Amniotic epithelial cell (primary cell): Measurements from ENCODE around the gene SCN8A.
"Not testable (repeated sequence)": the region's sequence is repeated elsewhere in the genome, so short reads cannot be mapped to it uniquely, and the experiment has no call there.

Experiments used
- DNase-seq: peaks from one replicate; pipeline ENCODE4 v3.0.0-alpha.2; 2010; ENCODE audit warnings: low read depth

Gene SCN8A

GRCh38 chr12:51591016-51591901 lies at the start of gene SCN8A:
Gene SCN8A, plus strand, starts transcription at chr12:51591233. Its CDS starts 71,585 bp downstream, at chr12:51662818.
- peak; percentile 22 for DNase-seq

GRCh38 chr12:51546097-51546496 lies 44.9 kb upstream of the SCN8A start:
- no peak for DNase-seq

GRCh38 chr12:51547606-51548005 lies 43.4 kb upstream of the SCN8A start:
- DNase-seq: no peak

GRCh38 chr12:51548241-51548640 lies 42.8 kb upstream of the SCN8A start:
- no peak for DNase-seq

GRCh38 chr12:51549637-51550036 lies 41.4 kb upstream of the SCN8A start:
- no peak for DNase-seq

- not testable (repeated sequence) for DNase-seq
Observed at GRCh38 chr12:51568271-51569032, 22.6 kb upstream of the SCN8A start.

- DNase-seq: no peak
Observed at GRCh38 chr12:51579321-51579850, 11.6 kb upstream of the SCN8A start.

- DNase-seq: no peak
Observed at GRCh38 chr12:51589060-51589459, 2.0 kb upstream of the SCN8A start.

- no peak for DNase-seq
Observed at GRCh38 chr12:51589557-51590176, 1.4 kb upstream of the SCN8A start.

- DNase-seq: peak; percentile 48
Observed at GRCh38 chr12:51590347-51591015, 552 bp upstream of the SCN8A start.

- DNase-seq: peak; percentile 63
Observed at GRCh38 chr12:51592034-51592705, 1.1 kb downstream of the SCN8A start.

- DNase-seq: no peak
Observed at GRCh38 chr12:51593021-51593420, 2.0 kb downstream of the SCN8A start.

GRCh38 chr12:51593539-51593938 lies 2.5 kb downstream of the SCN8A start:
- DNase-seq: peak; percentile 73

- DNase-seq: no peak
Observed at GRCh38 chr12:51598156-51598555, 7.1 kb downstream of the SCN8A start.

GRCh38 chr12:51600721-51601120 lies 9.7 kb downstream of the SCN8A start:
- no peak for DNase-seq

- no peak for DNase-seq
Observed at GRCh38 chr12:51601241-51601640, 10.2 kb downstream of the SCN8A start.

- not testable (repeated sequence) for DNase-seq
Observed at GRCh38 chr12:51605896-51606295, 14.9 kb downstream of the SCN8A start.

- DNase-seq: not testable (repeated sequence)
Observed at GRCh38 chr12:51607197-51607596, 16.2 kb downstream of the SCN8A start.

GRCh38 chr12:51620448-51620847 lies 29.4 kb downstream of the SCN8A start:
- DNase-seq: peak; percentile 84

- peak; percentile 70 for DNase-seq
Observed at GRCh38 chr12:51621156-51621922, 30.3 kb downstream of the SCN8A start.
